T-helper 2 cell treated with Interferon-gamma antibody and Interleukin-4, amounts not matched to agents 5 μg/mL and 100 μg/mL, for 36 hours (primary cell): ENCODE data around the gene FCN3.

Source experiments
- DNase-seq: peaks from one replicate; pipeline ENCODE4 v3.0.0; 2021; ENCODE audit warnings: low spot score
- H3K27ac Mint-ChIP-seq: one replicate; pipeline ENCODE4 v1.8.0; 2021; ENCODE audit warnings: mild to moderate bottlenecking, mixed read lengths
- H3K27me3 Mint-ChIP-seq: one replicate; pipeline ENCODE4 v1.8.0; 2021; ENCODE audit warnings: low read depth, mixed read lengths
- H3K36me3 Mint-ChIP-seq: one replicate; pipeline ENCODE4 v1.8.0; 2021; ENCODE audit warnings: low read depth, mixed read lengths
- H3K4me1 Mint-ChIP-seq: one replicate; pipeline ENCODE4 v1.8.0; 2021; ENCODE audit warnings: low read depth, mixed read lengths
- H3K4me3 Mint-ChIP-seq: one replicate; pipeline ENCODE4 v1.8.0; 2022; ENCODE audit warnings: mild to moderate bottlenecking, moderate library complexity, mixed read lengths
- H3K9me3 Mint-ChIP-seq: one replicate; pipeline ENCODE4 v1.8.0; 2021; ENCODE audit warnings: mixed read lengths

The FCN3 gene

DNA sequence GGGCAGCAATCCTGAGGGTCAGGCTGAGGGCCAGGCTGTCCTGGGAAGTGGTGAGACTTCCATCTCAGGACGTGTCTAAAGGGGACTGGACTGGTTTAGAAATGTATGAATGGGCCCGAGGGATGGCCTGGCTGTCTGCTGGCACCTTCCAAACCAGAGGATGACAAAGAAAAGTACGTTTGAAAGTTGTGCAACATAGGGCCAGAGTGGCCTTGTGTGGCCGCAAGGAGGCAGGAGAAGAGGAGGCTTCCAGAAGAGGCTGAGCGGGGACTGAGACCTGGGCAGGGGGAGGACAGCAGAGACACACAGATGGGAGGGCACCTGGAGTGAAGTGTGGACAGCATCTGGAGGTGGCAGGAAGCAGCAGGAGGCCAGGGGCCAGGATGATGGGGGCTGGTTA is 35.4 kb downstream of the FCN3 start:
- DNase-seq: no peak
- peak overlapping the region; percentile 62 for H3K27ac Mint-ChIP-seq
- H3K4me1 Mint-ChIP-seq: peaks cover 28% of the 10 kb centered on the region
- H3K9me3 Mint-ChIP-seq: no peaks in the 10 kb centered on the region
- H3K27me3 Mint-ChIP-seq: no peaks in the 10 kb centered on the region
- H3K36me3 Mint-ChIP-seq: peaks cover 22% of the 10 kb centered on the region
- no peak overlapping the region for H3K4me3 Mint-ChIP-seq

GRCh38 chr1:27338751-27339150 is 35.9 kb downstream of the FCN3 start:
- peaks cover 24% of the 10 kb centered on the region for H3K4me1 Mint-ChIP-seq
- no peaks in the 10 kb centered on the region for H3K27me3 Mint-ChIP-seq
- no peaks in the 10 kb centered on the region for H3K9me3 Mint-ChIP-seq
- peaks cover 24% of the 10 kb centered on the region for H3K36me3 Mint-ChIP-seq
- peak overlapping the region; percentile 63 for H3K27ac Mint-ChIP-seq
- no peak overlapping the region for H3K4me3 Mint-ChIP-seq
- DNase-seq: no peak

DNA sequence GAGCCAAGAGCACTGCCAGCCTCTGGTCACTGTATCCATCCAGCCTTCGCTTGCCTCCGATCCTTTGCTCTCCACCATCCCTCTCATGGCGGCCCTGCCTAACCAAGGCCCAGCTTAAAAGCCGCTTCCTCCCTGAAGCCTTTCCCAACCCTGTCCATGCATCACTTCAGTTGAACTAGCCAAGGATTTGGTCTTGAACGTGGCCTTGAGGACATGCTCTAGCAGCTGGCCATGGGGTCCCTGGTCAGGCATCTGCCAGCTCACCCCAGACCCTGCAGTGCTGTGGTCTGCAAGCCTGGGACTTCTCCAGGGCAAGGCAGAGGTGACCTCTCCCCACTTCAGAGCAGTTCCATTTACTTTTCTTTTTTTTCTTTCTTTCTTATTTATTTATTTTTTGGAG is 37.9 kb downstream of the FCN3 start:
- Mint-ChIP-seq H3K36me3 (peaks cover 31% of the 10 kb centered on the region), H3K4me1 (peaks cover 19% of the 10 kb centered on the region), H3K4me3 (no peak overlapping the region), H3K27ac (no peak overlapping the region), H3K9me3 (no peaks in the 10 kb centered on the region), H3K27me3 (no peaks in the 10 kb centered on the region)
- no peak for DNase-seq

GRCh38 chr1:27335506-27336422 is 38.9 kb downstream of the FCN3 start:
- no peaks in the 10 kb centered on the region for H3K27me3 Mint-ChIP-seq
- no peak overlapping the region for H3K4me3 Mint-ChIP-seq
- peaks cover 13% of the 10 kb centered on the region for H3K4me1 Mint-ChIP-seq
- DNase-seq: no peak
- peaks cover 31% of the 10 kb centered on the region for H3K36me3 Mint-ChIP-seq
- H3K27ac Mint-ChIP-seq: no peak overlapping the region
- H3K9me3 Mint-ChIP-seq: no peaks in the 10 kb centered on the region

DNA sequence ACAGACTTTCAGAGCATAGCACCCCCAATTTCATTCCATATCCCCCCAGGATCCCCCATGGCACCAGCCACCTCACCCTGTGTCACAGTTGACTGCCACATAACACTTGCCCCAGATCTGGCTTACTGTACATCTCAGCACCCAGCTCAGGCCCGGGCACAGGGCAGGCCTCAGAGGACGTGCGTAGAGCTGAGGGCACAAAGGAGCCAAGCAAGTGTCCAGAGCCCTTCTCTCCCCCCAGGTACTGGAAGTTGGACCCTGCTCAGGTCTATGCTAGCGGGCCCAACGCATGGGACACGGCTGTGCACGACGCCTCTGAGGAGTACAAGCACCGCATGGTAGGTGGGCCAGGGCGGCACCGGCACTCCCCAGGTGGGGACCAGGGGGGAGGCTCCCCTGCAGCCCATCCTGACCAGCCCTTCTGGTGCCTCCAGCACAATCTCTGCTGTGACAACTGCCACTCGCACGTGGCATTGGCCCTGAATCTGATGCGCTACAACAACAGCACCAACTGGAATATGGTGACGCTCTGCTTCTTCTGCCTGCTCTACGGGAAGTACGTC is 40.8 kb downstream of the FCN3 start:
- Mint-ChIP-seq H3K9me3 (no peaks in the 10 kb centered on the region), H3K27me3 (no peaks in the 10 kb centered on the region), H3K4me1 (peaks cover 4% of the 10 kb centered on the region), H3K4me3 (no peak overlapping the region), H3K27ac (no peak overlapping the region), H3K36me3 (peaks cover 39% of the 10 kb centered on the region)
- no peak for DNase-seq

DNA sequence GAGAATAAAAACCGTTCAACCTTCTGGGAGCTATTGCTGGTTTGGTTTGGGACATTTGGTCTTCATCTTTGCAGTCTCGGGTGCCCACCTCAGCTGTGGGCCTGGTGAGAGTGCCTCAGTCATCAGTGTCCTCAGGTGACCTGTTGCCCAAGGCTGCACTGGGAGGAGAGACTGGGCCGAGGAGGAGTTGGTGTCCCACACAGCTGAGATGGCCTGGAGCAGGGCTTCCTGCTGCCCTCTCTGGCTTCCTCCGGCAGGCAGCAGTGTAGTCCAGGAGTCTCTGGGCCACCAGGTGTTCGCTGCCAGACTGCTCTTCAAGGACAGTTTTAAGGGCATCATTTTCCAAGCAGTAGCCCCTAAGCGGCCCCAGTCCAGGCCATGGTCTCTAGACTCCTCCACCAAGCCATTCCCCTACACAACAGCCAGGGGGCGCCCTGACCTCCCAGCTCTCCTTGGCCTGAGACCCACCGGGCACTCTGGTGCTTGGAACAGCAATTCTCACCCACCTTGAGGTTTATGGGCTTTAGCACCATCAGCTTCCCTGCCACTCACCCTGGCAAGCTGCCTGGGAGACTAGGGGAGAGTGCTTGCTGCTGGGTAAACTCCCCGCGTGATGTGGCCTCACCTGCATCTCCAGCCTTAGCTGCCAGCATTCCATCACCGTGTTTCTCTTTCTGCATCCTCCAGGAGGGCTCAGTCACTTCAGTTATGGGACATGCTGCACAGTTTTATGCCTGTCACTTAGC is 41.9 kb downstream of the FCN3 start:
- DNase-seq: peak; percentile 23
- Mint-ChIP-seq H3K4me1 (peaks cover 4% of the 10 kb centered on the region), H3K27me3 (no peaks in the 10 kb centered on the region), H3K4me3 (no peak overlapping the region), H3K9me3 (no peaks in the 10 kb centered on the region), H3K36me3 (peaks cover 38% of the 10 kb centered on the region), H3K27ac (peak overlapping the region; percentile 26)

GRCh38 chr1:27331922-27332321 is 42.7 kb downstream of the FCN3 start:
- peaks cover 38% of the 10 kb centered on the region for H3K36me3 Mint-ChIP-seq
- DNase-seq: no peak
- H3K4me1 Mint-ChIP-seq: peaks cover 6% of the 10 kb centered on the region
- H3K27me3 Mint-ChIP-seq: no peaks in the 10 kb centered on the region
- H3K9me3 Mint-ChIP-seq: no peaks in the 10 kb centered on the region
- no peak overlapping the region for H3K4me3 Mint-ChIP-seq
- H3K27ac Mint-ChIP-seq: peak overlapping the region; percentile 53

GRCh38 chr1:27331426-27331825 is 43.2 kb downstream of the FCN3 start:
- H3K27me3 Mint-ChIP-seq: no peaks in the 10 kb centered on the region
- H3K9me3 Mint-ChIP-seq: no peaks in the 10 kb centered on the region
- no peak overlapping the region for H3K4me3 Mint-ChIP-seq
- no peak overlapping the region for H3K27ac Mint-ChIP-seq
- H3K4me1 Mint-ChIP-seq: peaks cover 8% of the 10 kb centered on the region
- peaks cover 34% of the 10 kb centered on the region for H3K36me3 Mint-ChIP-seq
- DNase-seq: no peak

DNA sequence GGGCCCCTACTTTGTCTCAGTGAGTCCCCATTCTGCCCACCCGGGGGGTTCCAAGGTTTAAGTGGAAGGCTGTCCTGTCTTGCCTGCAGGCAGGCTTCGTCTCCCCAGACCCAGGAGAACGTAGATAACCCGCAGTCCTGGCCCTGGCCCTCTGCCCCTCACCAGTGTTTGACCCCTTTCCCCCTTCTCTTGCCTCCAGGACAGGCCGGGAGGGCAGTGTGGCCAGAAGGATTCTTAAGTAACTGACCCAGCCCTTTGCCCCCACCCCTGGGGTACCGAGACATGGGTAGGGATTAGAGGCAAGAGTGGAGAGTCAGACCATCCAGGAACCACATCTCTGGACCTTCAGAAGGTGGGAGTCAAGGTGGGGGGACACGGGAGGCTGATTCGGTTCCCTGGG is 43.8 kb downstream of the FCN3 start:
- no peak for DNase-seq
- Mint-ChIP-seq H3K36me3 (peaks cover 38% of the 10 kb centered on the region), H3K4me1 (peaks cover 8% of the 10 kb centered on the region), H3K27ac (no peak overlapping the region), H3K9me3 (no peaks in the 10 kb centered on the region), H3K27me3 (no peaks in the 10 kb centered on the region), H3K4me3 (no peak overlapping the region)

DNA sequence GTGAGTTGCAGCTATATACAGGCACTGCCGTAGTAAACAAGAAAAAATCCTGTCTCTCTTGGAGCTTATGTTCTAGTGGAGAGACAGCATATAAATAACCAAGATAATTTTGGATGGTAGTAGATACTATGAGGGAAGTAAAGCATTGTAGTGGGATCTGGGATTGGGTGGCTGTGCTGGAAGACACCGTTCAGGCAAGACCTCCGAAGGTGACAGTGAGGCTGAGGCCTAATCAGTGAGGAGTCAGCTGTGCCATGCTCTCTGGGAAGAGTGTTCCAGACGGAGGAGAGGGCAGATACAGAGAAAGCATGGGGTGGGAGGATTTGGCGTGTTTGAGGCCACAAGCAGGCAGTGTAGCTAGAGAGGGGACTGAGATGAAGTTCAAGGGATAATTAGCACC is 46.7 kb downstream of the FCN3 start:
- DNase-seq: no peak
- Mint-ChIP-seq H3K27me3 (no peaks in the 10 kb centered on the region), H3K36me3 (peaks cover 40% of the 10 kb centered on the region), H3K4me1 (peaks cover 19% of the 10 kb centered on the region), H3K27ac (no peak overlapping the region), H3K4me3 (no peak overlapping the region), H3K9me3 (no peaks in the 10 kb centered on the region)

DNA sequence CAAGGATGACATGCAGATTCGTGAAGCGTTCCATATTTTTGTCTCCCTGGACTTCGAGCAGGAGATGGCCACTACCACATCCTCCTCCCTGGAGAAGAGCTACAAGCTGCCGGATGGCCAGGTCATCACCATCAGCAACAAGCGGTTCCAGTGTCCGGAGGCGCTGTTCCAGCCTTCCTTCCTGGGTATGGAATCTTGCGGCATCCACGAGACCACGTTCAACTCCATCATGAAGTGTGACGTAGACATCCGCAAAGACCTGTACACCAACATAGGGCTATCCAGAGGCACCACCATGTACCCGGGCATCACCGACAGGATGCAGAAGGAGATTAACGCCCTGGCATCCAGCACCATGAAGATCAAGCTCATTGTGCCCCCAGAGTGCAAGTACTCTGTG is 49.3 kb downstream of the FCN3 start:
- peaks cover 28% of the 10 kb centered on the region for H3K36me3 Mint-ChIP-seq
- no peaks in the 10 kb centered on the region for H3K27me3 Mint-ChIP-seq
- DNase-seq: no peak
- no peaks in the 10 kb centered on the region for H3K9me3 Mint-ChIP-seq
- peaks cover 20% of the 10 kb centered on the region for H3K4me1 Mint-ChIP-seq
- no peak overlapping the region for H3K4me3 Mint-ChIP-seq
- no peak overlapping the region for H3K27ac Mint-ChIP-seq

GRCh38 chr1:27322569-27323240 is 51.9 kb downstream of the FCN3 start:
- peaks cover 20% of the 10 kb centered on the region for H3K4me1 Mint-ChIP-seq

GRCh38 chr1:27321813-27322568 is 52.6 kb downstream of the FCN3 start, which contains the start of gene TMEM222:
Gene TMEM222 (plus strand): TSS chr1:27322163. CDS start chr1:27322198, 35 bp downstream.
- Mint-ChIP-seq H3K27ac (peak within 1 kb of the TSS; percentile 93), H3K4me3 (peak within 1 kb of the TSS; percentile 96), H3K36me3 (peaks cover 22% of the 10 kb centered on the region), H3K27me3 (peaks cover 3% of the 10 kb centered on the region), H3K9me3 (no peaks in the 10 kb centered on the region), H3K4me1 (peaks cover 19% of the 10 kb centered on the region)
- DNase-seq: peak; percentile 99

More at GRCh38 chr1:27322569-27323240, 51.9 kb downstream of the FCN3 start:
- Mint-ChIP-seq H3K36me3 (peaks cover 22% of the 10 kb centered on the region), H3K27me3 (peaks cover 3% of the 10 kb centered on the region), H3K4me3 (peak overlapping the region; percentile 96), H3K27ac (peak overlapping the region; percentile 93), H3K9me3 (no peaks in the 10 kb centered on the region)
- DNase-seq: peak; percentile 10
